ENCODE measurements around the gene IFT88.

IFT88 gene

DNA sequence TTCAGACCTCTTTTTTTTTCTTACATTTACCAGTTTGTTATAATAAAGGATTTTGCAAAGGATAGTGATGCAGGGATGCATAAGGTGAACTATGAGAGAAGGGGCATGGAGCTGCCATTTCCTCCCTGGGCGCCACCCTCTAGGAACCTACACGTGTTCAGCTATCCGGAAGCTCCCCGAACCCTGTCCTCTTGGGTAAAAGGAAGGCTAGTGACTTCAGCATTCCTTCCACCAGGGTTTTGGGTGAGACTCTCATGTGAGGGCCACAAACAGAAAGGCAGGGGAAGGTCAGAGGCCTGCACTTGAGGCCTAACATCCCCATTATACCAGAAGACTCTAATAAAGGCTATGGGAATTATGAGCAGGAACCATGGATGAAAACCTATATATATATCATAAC lies 57.3 kb downstream of the IFT88 start:
- CTCF ChIA-PET: no interaction called here
- no peak overlapping the region for H3K27ac ChIP-seq (ENCODE audit: extremely low read depth, low read depth, low read length)
- peaks cover 0 to 10% of the 10 kb centered on the region in 2 experiments; a peak in 1 of 3 replicates for H3K36me3 ChIP-seq (ENCODE audit: control insufficient read depth in 2 of 2, insufficient read depth in 1 of 2, low read length in 2 of 2)
- H3K4me3 ChIP-seq (ENCODE audit: low read depth, low read length): no peak overlapping the region
- TF ChIP-seq, protein P1, sequence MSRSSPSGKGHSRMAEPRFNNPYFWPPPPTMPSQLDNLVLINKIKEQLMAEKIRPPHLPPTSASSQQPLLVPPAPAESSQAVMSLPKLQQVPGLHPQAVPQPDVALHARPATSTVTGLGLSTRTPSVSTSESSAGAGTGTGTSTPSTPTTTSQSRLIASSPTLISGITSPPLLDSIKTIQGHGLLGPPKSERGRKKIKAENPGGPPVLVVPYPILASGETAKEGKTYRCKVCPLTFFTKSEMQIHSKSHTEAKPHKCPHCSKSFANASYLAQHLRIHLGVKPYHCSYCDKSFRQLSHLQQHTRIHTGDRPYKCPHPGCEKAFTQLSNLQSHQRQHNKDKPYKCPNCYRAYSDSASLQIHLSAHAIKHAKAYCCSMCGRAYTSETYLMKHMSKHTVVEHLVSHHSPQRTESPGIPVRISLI (tag by site-specific recombination; IDR thresholded peaks at IDR 0.05): no peak
- TF ChIP-seq ZNF830 (tag by site-specific recombination; IDR thresholded peaks at IDR 0.05; ENCODE audit: low read depth): no peak
- no peak for TF ChIP-seq HOXA7 (CRISPR knock-in tag; IDR thresholded peaks at IDR 0.05; ENCODE audit: borderline replicate concordance)
- TF ChIP-seq, protein P2, sequence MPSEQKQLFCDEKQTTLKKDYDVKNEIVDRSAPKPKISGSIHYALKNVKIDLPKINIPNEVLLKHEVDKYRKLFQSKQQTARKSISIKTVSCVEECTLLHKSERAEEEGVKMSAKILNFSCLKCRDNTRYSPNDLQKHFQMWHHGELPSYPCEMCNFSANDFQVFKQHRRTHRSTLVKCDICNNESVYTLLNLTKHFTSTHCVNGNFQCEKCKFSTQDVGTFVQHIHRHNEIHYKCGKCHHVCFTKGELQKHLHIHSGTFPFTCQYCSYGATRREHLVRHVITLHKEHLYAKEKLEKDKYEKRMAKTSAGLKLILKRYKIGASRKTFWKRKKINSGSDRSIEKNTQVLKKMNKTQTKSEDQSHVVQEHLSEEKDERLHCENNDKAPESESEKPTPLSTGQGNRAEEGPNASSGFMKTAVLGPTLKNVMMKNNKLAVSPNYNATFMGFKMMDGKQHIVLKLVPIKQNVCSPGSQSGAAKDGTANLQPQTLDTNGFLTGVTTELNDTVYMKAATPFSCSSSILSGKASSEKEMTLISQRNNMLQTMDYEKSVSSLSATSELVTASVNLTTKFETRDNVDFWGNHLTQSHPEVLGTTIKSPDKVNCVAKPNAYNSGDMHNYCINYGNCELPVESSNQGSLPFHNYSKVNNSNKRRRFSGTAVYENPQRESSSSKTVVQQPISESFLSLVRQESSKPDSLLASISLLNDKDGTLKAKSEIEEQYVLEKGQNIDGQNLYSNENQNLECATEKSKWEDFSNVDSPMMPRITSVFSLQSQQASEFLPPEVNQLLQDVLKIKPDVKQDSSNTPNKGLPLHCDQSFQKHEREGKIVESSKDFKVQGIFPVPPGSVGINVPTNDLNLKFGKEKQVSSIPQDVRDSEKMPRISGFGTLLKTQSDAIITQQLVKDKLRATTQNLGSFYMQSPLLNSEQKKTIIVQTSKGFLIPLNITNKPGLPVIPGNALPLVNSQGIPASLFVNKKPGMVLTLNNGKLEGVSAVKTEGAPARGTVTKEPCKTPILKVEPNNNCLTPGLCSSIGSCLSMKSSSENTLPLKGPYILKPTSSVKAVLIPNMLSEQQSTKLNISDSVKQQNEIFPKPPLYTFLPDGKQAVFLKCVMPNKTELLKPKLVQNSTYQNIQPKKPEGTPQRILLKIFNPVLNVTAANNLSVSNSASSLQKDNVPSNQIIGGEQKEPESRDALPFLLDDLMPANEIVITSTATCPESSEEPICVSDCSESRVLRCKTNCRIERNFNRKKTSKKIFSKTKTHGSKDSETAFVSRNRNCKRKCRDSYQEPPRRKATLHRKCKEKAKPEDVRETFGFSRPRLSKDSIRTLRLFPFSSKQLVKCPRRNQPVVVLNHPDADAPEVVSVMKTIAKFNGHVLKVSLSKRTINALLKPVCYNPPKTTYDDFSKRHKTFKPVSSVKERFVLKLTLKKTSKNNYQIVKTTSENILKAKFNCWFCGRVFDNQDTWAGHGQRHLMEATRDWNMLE (tag by site-specific recombination; conservative IDR thresholded peaks at IDR 0.05; ENCODE audit: low read depth): no peak
- TF ChIP-seq, protein P3, sequence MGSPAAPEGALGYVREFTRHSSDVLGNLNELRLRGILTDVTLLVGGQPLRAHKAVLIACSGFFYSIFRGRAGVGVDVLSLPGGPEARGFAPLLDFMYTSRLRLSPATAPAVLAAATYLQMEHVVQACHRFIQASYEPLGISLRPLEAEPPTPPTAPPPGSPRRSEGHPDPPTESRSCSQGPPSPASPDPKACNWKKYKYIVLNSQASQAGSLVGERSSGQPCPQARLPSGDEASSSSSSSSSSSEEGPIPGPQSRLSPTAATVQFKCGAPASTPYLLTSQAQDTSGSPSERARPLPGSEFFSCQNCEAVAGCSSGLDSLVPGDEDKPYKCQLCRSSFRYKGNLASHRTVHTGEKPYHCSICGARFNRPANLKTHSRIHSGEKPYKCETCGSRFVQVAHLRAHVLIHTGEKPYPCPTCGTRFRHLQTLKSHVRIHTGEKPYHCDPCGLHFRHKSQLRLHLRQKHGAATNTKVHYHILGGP (tag by site-specific recombination; IDR thresholded peaks at IDR 0.05): no peak
- TF ChIP-seq ZNF24 (tag by site-specific recombination; IDR thresholded peaks at IDR 0.05): no peak
- TF ChIP-seq ZNF521 (tag by site-specific recombination; IDR thresholded peaks at IDR 0.05): no peak
- TF ChIP-seq YY1 (tag by site-specific recombination; IDR thresholded peaks at IDR 0.05): no peak
- no peak for TF ChIP-seq ZNF791 (tag by site-specific recombination; IDR thresholded peaks at IDR 0.05)
- no peak for TF ChIP-seq ZNF211 (tag by site-specific recombination; IDR thresholded peaks at IDR 0.05; ENCODE audit: low read depth)
- no peak for TF ChIP-seq KLF10 (tag by site-specific recombination; IDR thresholded peaks at IDR 0.05)
- no peak for TF ChIP-seq SALL2 (tag by site-specific recombination; IDR thresholded peaks at IDR 0.05; ENCODE audit: borderline replicate concordance)
- TF ChIP-seq ZNF514 (tag by site-specific recombination; IDR thresholded peaks at IDR 0.05): no peak
- TF ChIP-seq, protein P4, sequence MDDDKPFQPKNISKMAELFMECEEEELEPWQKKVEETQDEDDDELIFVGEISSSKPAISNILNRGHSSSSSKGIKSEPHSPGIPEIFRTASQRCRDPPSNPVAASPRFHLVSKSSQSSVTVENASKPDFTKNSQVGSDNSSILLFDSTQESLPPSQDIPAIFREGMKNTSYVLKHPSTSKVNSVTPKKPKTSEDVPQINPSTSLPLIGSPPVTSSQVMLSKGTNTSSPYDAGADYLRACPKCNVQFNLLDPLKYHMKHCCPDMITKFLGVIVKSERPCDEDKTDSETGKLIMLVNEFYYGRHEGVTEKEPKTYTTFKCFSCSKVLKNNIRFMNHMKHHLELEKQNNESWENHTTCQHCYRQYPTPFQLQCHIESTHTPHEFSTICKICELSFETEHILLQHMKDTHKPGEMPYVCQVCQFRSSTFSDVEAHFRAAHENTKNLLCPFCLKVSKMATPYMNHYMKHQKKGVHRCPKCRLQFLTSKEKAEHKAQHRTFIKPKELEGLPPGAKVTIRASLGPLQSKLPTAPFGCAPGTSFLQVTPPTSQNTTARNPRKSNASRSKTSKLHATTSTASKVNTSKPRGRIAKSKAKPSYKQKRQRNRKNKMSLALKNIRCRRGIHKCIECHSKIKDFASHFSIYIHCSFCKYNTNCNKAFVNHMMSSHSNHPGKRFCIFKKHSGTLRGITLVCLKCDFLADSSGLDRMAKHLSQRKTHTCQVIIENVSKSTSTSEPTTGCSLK (tag by site-specific recombination; IDR thresholded peaks at IDR 0.05): no peak
- no peak for TF ChIP-seq ZNF76 (tag by site-specific recombination; IDR thresholded peaks at IDR 0.05; ENCODE audit: borderline replicate concordance, low read depth)
- TF ChIP-seq ZNF416 (tag by site-specific recombination; IDR thresholded peaks at IDR 0.05): no peak
- TF ChIP-seq ZSCAN23 (tag by site-specific recombination; IDR thresholded peaks at IDR 0.05): no peak
- TF ChIP-seq ZNF549 (tag by site-specific recombination; IDR thresholded peaks at IDR 0.05): no peak
- H3K9me3 ChIP-seq (ENCODE audit: control insufficient read depth, insufficient read depth, low read depth, low read length): no peaks in the 10 kb centered on the region
- no peaks in the 10 kb centered on the region for H3K4me1 ChIP-seq (ENCODE audit: control insufficient read depth, insufficient read depth, low read length)
- POLR2A ChIA-PET: no interaction called here
